IPS DF 6.9 (cell line): ENCODE data around the gene MSMO1.

Source experiments
- DNase-seq: peaks from one replicate; pipeline ENCODE4 v3.0.0-alpha.2; 2013; ENCODE audit warnings: low read depth, low spot score
- H3K27ac ChIP-seq: one replicate; pipeline ENCODE4 v1.5.1; 2013; ENCODE audit warnings: low read length, control low read depth
- H3K27me3 ChIP-seq: 2 replicates; pipeline ENCODE4 v1.6.1; 2013; ENCODE audit warnings: mild to moderate bottlenecking, low read length; ENCODE audit not compliant: control insufficient read depth, insufficient read depth
- H3K36me3 ChIP-seq: 2 replicates; pipeline ENCODE4 v1.6.1; 2013; ENCODE audit warnings: low read length; ENCODE audit not compliant: control insufficient read depth, insufficient read depth
- H3K4me1 ChIP-seq: 2 replicates; pipeline ENCODE4 v1.6.1; 2013; ENCODE audit warnings: low read length; ENCODE audit not compliant: control insufficient read depth, insufficient read depth
- H3K4me3 ChIP-seq: 2 replicates; pipeline ENCODE4 v1.5.1; 2013; ENCODE audit warnings: mild to moderate bottlenecking, low read length
- H3K9me3 ChIP-seq: 2 replicates; pipeline ENCODE4 v1.6.1; 2013; ENCODE audit warnings: low read length, inconsistent platforms; ENCODE audit not compliant: control insufficient read depth, insufficient read depth
- WGBS: extraction: QIAGEN DNeasy Blood & Tissue Kit; methylation state at CpG from one replicate; pipeline ENCODE4 v1.1.7; 2013; ENCODE audit warnings: mixed read lengths, missing lambda C conversion rate; ENCODE audit not compliant: insufficient read length, insufficient coverage; 5-methylcytosine and 5-hydroxymethylcytosine counted together

The MSMO1 gene

DNA sequence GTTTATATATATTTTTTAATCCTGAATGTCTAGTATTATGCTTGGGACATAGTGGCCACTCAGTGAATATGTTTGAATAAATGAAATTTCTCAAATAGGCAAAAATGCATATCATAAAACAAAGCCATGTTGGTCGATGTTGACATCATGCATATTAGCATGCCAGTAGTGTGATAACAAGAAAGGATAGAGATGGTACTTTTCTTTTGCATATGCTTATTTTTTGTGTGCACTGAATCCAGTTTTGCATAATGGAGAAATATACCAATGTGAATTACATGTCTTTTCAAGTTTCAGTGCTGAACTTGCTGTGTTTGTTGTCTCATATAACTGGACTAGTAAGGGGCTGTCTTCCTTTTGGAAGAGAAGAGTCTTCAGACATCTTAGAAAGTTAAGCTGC is 58.9 kb downstream of the MSMO1 start:
- no peaks in the 10 kb centered on the region for H3K27me3 ChIP-seq

DNA sequence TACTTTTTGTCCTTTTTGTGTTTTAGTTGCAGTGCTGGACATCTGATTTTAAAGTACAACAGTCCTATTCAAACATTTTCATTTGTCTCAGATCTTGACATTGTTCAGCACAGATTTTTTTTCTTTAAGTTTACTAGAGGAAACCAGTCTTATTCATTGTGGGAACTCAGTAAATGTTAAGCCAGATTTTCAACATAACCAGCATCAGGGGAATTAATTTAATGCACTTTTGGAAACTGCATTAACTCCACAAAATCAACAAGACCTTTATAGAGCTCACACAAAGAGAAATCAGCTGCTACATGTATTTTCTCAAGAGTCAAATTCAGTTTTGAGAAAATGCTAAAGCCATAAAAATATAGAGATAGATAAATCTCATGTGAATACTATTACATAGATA is 61.3 kb downstream of the MSMO1 start:
- Histone ChIP-seq H3K4me1 (no peaks in the 10 kb centered on the region), H3K9me3 (no peaks in the 10 kb centered on the region), H3K27ac (no peak overlapping the region), H3K27me3 (no peaks in the 10 kb centered on the region), H3K4me3 (no peak overlapping the region), H3K36me3 (no peaks in the 10 kb centered on the region)
- DNase-seq: no peak

More for the DNA sequence above, 58.9 kb downstream of the MSMO1 start:
- Histone ChIP-seq H3K27ac (no peak overlapping the region), H3K9me3 (no peaks in the 10 kb centered on the region), H3K4me1 (no peaks in the 10 kb centered on the region), H3K4me3 (no peak overlapping the region), H3K36me3 (no peaks in the 10 kb centered on the region)
- WGBS: no CpG with 5 or more reads among the region's 1 CpG
- DNase-seq: no peak
